A549 (cell line): ENCODE results near the gene NEK2. TPM values are rescaled to one million over a fixed set of nuclear protein-coding genes. Genes with fewer than 3 reads are reported as not detected.
"Not testable (repeated sequence)": the region's sequence is repeated elsewhere in the genome, so short reads cannot be mapped to it uniquely, and the experiment has no call there.

ENCODE experiments used
- ATAC-seq, 2 experiments: fragments of 200-7000 bp in 1 of 2; fragments of >200 bp in 1 of 2; cut with Nextera tagmentation in 1 of 2; cut with Tn5 transposase in 1 of 2; 3 replicates each; pipeline versions ENCODE4 v1.8.0 to v1.9.1; 2018 to 2020; ENCODE audit warnings: mild to moderate bottlenecking in 1 of 2, moderate library complexity in 1 of 2
- CTCF ChIA-PET: fragments of 300-600 bp; sonication (Branson Sonifier 250); formaldehyde crosslinking; extraction: SDS; loops from one replicate; lab custom pipeline; 2021; ENCODE audit warnings: antibody characterized with exemption, inconsistent platforms; lab: Yijun Ruan, JAX
- POLR2A ChIA-PET: fragments of 350-600 bp; formaldehyde crosslinking; extraction: SDS; loops from one replicate; lab custom pipeline; 2021; ENCODE audit warnings: antibody characterized with exemption, inconsistent platforms; lab: Yijun Ruan, JAX
- DNase-seq, 2 experiments: peaks; one replicate each; pipeline versions ENCODE4 v3.0.0 to v3.0.0-alpha.2; 2011 to 2016; ENCODE audit warnings: low read depth in 1 of 2, low spot score in 1 of 2
- FAIRE-seq: peaks from 2 replicates; lab custom pipeline; 2011; peaks lifted over from hg19 to GRCh38; lab: Jason Lieb, UNC
- H3K27ac ChIP-seq, 2 experiments: fragments of >200 bp; sonication (Bioruptor Twin); formaldehyde crosslinking; 3 replicates each; pipeline ENCODE4 v1.5.1; 2016 to 2017
- H3K4me1 ChIP-seq: fragments of >200 bp; sonication (Bioruptor Twin); formaldehyde crosslinking; 3 replicates; pipeline ENCODE4 v1.6.1; 2016
- H3K4me2 ChIP-seq: fragments of >200 bp; sonication (Bioruptor Twin); formaldehyde crosslinking; 3 replicates; pipeline ENCODE4 v1.6.1; 2016
- H3K4me3 ChIP-seq: fragments of >200 bp; sonication (Bioruptor Twin); formaldehyde crosslinking; 3 replicates; pipeline ENCODE4 v1.5.1; 2016
- H3K9me3 ChIP-seq: fragments of >200 bp; sonication (Bioruptor Twin); formaldehyde crosslinking; 3 replicates; pipeline ENCODE4 v1.6.1; 2016
- ATOH8 ChIP-seq: fragments of 250-450 bp; sonication (Bioruptor Pico); IDR thresholded peaks from 2 replicates; pipeline ENCODE4 v1.5.0; 2020; ENCODE audit warnings: low read depth, mild to moderate bottlenecking, moderate library complexity
- CHD2 ChIP-seq: fragments of 150-350 bp; IDR thresholded peaks from 2 replicates; pipeline ENCODE4 v1.6.1; 2014; ENCODE audit warnings: low read length; ENCODE audit not compliant: partially characterized antibody
- EHMT2 ChIP-seq: fragments of 200-600 bp; sonication (generic); IDR thresholded peaks from 2 replicates; pipeline ENCODE4 v1.6.1; 2016; ENCODE audit warnings: antibody characterized with exemption, low read depth, mild to moderate bottlenecking, moderate library complexity
- ELK1 ChIP-seq: fragments of 150-350 bp; IDR thresholded peaks from 2 replicates; pipeline ENCODE4 v1.6.1; 2014; ENCODE audit warnings: low read depth, mild to moderate bottlenecking, low read length
- EP300 ChIP-seq, 2 experiments: fragments of >200 bp; sonication (Bioruptor Twin); formaldehyde crosslinking; IDR thresholded peaks; 2 replicates in 1 of 2; 3 replicates in 1 of 2; pipeline ENCODE4 v1.6.1; 2016 to 2017
- ESRRA ChIP-seq: fragments of 150-350 bp; IDR thresholded peaks from 2 replicates; pipeline ENCODE4 v1.6.1; 2014; ENCODE audit warnings: mild to moderate bottlenecking, low read length, borderline replicate concordance
- FOSB ChIP-seq: fragments of 250-450 bp; sonication (Bioruptor Pico); IDR thresholded peaks from 2 replicates; pipeline ENCODE4 v1.5.0; 2020; ENCODE audit warnings: mild to moderate bottlenecking, moderate library complexity
- GATA3 ChIP-seq: IDR thresholded peaks from 2 replicates; pipeline ENCODE4 v1.6.1; 2012; ENCODE audit warnings: borderline replicate concordance
- HDAC2 ChIP-seq: fragments of 200-600 bp; sonication (generic); IDR thresholded peaks from 2 replicates; pipeline ENCODE4 v1.6.1; 2016
- HES2 ChIP-seq: fragments of >200 bp; sonication (Bioruptor Twin); formaldehyde crosslinking; IDR thresholded peaks from 2 replicates; pipeline ENCODE4 v1.6.1; 2016
- HOXB5 ChIP-seq: fragments of 250-450 bp; sonication (Bioruptor Pico); IDR thresholded peaks from 2 replicates; pipeline ENCODE4 v1.5.0; 2020; ENCODE audit warnings: mild to moderate bottlenecking, moderate library complexity
- JUN ChIP-seq, 2 experiments: fragments of >200 bp; sonication (Bioruptor Twin); formaldehyde crosslinking; IDR thresholded peaks; 2 replicates in 1 of 2; 3 replicates in 1 of 2; pipeline ENCODE4 v1.6.1; 2016 to 2017
- MAFK ChIP-seq: fragments of 450-650 bp; IDR thresholded peaks from 2 replicates; pipeline ENCODE4 v1.6.1; 2014; ENCODE audit not compliant: partially characterized antibody
- MAX ChIP-seq: IDR thresholded peaks from 2 replicates; pipeline ENCODE4 v1.6.1; 2012
- MAZ ChIP-seq: fragments of 150-350 bp; IDR thresholded peaks from 2 replicates; pipeline ENCODE4 v1.6.1; 2014; ENCODE audit warnings: antibody characterized with exemption, low read depth, low read length, borderline replicate concordance
- NFE2L2 ChIP-seq: fragments of 150-350 bp; conservative IDR thresholded peaks from 2 replicates; pipeline ENCODE4 v1.6.1; 2014; ENCODE audit warnings: low read length
- NR3C1 ChIP-seq: fragments of >200 bp; sonication (Bioruptor Twin); formaldehyde crosslinking; IDR thresholded peaks from 3 replicates; pipeline ENCODE4 v1.6.1; 2017
- PHF8 ChIP-seq: fragments of 200-600 bp; sonication (generic); IDR thresholded peaks from 2 replicates; pipeline ENCODE4 v1.6.1; 2016; ENCODE audit warnings: low read depth, mild to moderate bottlenecking, antibody characterized with exemption, moderate library complexity, borderline replicate concordance
- POLR2A ChIP-seq: IDR thresholded peaks from 2 replicates; pipeline ENCODE4 v1.6.1; 2012; ENCODE audit warnings: mild to moderate bottlenecking, low read length
- RCOR1 ChIP-seq: fragments of 150-350 bp; IDR thresholded peaks from 2 replicates; pipeline ENCODE4 v1.6.1; 2014; ENCODE audit warnings: antibody characterized with exemption, low read length, low read depth
- REST ChIP-seq: fragments of 200-600 bp; sonication (generic); IDR thresholded peaks from 2 replicates; pipeline ENCODE4 v1.6.1; 2016; ENCODE audit warnings: antibody characterized with exemption, mild to moderate bottlenecking, moderate library complexity
- RFX5 ChIP-seq: fragments of 450-650 bp; IDR thresholded peaks from 2 replicates; pipeline ENCODE4 v1.7.1; 2014; ENCODE audit warnings: antibody characterized with exemption, mild to moderate bottlenecking, moderate library complexity
- SMC3 ChIP-seq: fragments of >200 bp; sonication (Bioruptor Twin); formaldehyde crosslinking; IDR thresholded peaks from 3 replicates; pipeline ENCODE4 v1.6.1; 2018; ENCODE audit warnings: inconsistent platforms
- SREBF2 ChIP-seq: fragments of 450-650 bp; IDR thresholded peaks from 2 replicates; pipeline ENCODE4 v1.6.1; 2014; ENCODE audit warnings: mild to moderate bottlenecking, moderate library complexity
- ZC3H11A ChIP-seq: fragments of 450-650 bp; IDR thresholded peaks from 2 replicates; pipeline ENCODE4 v1.6.1; 2014; ENCODE audit warnings: antibody characterized with exemption, mild to moderate bottlenecking
- ZFP36 ChIP-seq: fragments of 450-650 bp; IDR thresholded peaks from 2 replicates; pipeline ENCODE4 v1.6.1; 2014; ENCODE audit warnings: borderline replicate concordance; ENCODE audit not compliant: partially characterized antibody
- WGBS: methylation state at CpG from one replicate; pipeline ENCODE4 v1.1.6; 2017; ENCODE audit errors: missing lambda C conversion rate; 5-methylcytosine and 5-hydroxymethylcytosine counted together
- polyA plus RNA-seq, 4 experiments: library from polyadenylated mRNA; depleted of rRNA in 3 of 4; stranded (reverse); fragments of >200 nt; fragmentation: RNase III in 1 of 4; extraction: RNeasy Plus Mini Kit Qiagen cat#74134 plus additional on column Dnase treatment in 1 of 4; gene quantifications; 2 replicates in 3 of 4; 3 replicates in 1 of 4; pipeline ENCODE4 v1.2.3, GENCODE V29; 2011 to 2017
- TF ChIP-seq, protein P1 (sequence below): fragments of 450-650 bp; IDR thresholded peaks from 2 replicates; pipeline ENCODE4 v1.6.1; 2014; ENCODE audit warnings: antibody characterized with exemption

Gene NEK2
- polyA plus RNA-seq, 2 of the 4 experiments (the other 2 are of a cell fraction) = 42.0 to 65.3 TPM

- WGBS = 82% methylated on average over 6 of the region's 6 CpGs
- Histone ChIP-seq H3K27ac (peak overlapping the region in 1 of 2 experiments; percentile 20; a peak in 3 of 6 replicates), H3K4me3 (no peak overlapping the region), H3K9me3 (no peaks in the 10 kb centered on the region), H3K4me2 (peak overlapping the region; percentile 20; the same call in 1 of the 3 replicates), H3K4me1 (peaks cover 8% of the 10 kb centered on the region)
- ATAC-seq (no peak), DNase-seq (no peak)
- CTCF ChIA-PET = interaction anchor here (0.7 to 6.7 kb wide), 7 partner anchors 10 to 222 kb away, joined by 3 to 35 read pairs (median 3); no protein-coding TSS in a partner anchor
- POLR2A ChIA-PET = interaction anchor here (1.3 kb wide), 1 partner anchor 14 kb away, joined by 3 read pairs; no protein-coding TSS in a partner anchor
- TF ChIP-seq HES2 (no peak), ZC3H11A (no peak), NR3C1 (no peak), POLR2A (no peak), RFX5 (no peak), JUN (IDR thresholded peaks at IDR 0.05) (no peak), SMC3 (no peak), EHMT2 (no peak), PHF8 (no peak), RCOR1 (no peak), MAX (no peak), REST (no peak), MAFK (no peak), HOXB5 (CRISPR knock-in tag) (no peak), MAZ (no peak), ESRRA (no peak), EP300 (IDR thresholded peaks at IDR 0.05) (no peak), GATA3 (no peak), CHD2 (no peak)
- TF ChIP-seq, all 56 proteins: peak for 0
- no peak for FAIRE-seq
These were observed 47.1 kb upstream of the NEK2 start for GRCh38 chr1:211722277-211723175.

DNA sequence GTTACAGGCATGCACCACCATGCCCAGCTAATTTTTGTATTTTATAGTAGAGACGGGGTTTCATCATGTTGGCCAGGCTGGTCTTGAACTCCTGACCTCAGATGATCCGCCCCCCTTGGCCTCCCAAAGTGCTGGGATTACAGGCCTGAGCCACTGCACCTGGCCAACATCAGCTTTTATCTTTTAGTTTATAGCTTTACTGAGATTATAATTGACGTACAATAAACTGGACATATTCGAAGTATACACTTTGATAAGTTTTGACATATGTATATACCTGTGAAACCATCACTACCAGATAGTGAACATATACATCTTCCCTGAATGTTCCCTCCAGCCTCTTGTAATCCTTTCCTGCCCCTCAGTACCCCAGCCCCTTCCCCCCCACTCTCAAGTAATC lies 41.1 kb upstream of the NEK2 start:
- ATAC-seq, H3K4me3 ChIP-seq, H3K9me3 ChIP-seq, H3K4me1 ChIP-seq, H3K27ac ChIP-seq, FAIRE-seq, H3K4me2 ChIP-seq, DNase-seq, POLR2A ChIA-PET: not testable (repeated sequence)
- CTCF ChIA-PET = interaction anchor here (0.6 to 3.1 kb wide), 2 partner anchors 12 to 18 kb away, joined by 3 to 11 read pairs; no protein-coding TSS in a partner anchor
- 83% methylated on average over 4 of the region's 4 CpGs for WGBS

DNA sequence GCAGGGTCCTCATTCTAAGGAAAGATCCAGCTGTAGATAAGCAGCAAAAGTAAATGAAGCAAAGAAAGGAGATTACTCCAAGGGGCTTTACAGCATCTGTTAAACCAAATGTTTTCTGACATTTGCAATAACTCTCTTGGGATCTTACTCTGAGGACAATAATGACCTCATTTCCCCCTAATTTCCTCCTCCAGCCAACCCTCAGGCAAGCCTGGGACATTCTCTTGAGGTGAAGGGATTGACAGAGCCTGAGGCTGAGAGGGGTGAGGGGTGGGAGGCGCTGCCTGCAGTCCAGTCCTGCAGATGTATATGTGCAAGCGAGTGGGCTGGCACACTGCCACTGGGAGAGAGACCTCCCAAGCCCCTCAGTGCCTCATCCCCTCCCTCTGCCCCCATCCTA lies 40.5 kb upstream of the NEK2 start:
- Histone ChIP-seq H3K4me2 (no peak overlapping the region), H3K9me3 (no peaks in the 10 kb centered on the region), H3K4me1 (no peaks in the 10 kb centered on the region), H3K27ac (no peak overlapping the region), H3K4me3 (no peak overlapping the region)
- TF ChIP-seq HDAC2 (no peak), CHD2 (no peak), NFE2L2 (no peak), SREBF2 (no peak), FOSB (CRISPR knock-in tag) (no peak), ATOH8 (CRISPR knock-in tag) (no peak), HES2 (no peak), ZC3H11A (no peak), JUN (IDR thresholded peaks at IDR 0.05) (no peak), ZFP36 (no peak), ELK1 (no peak)
- TF ChIP-seq, protein P1, sequence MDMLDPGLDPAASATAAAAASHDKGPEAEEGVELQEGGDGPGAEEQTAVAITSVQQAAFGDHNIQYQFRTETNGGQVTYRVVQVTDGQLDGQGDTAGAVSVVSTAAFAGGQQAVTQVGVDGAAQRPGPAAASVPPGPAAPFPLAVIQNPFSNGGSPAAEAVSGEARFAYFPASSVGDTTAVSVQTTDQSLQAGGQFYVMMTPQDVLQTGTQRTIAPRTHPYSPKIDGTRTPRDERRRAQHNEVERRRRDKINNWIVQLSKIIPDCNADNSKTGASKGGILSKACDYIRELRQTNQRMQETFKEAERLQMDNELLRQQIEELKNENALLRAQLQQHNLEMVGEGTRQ = no peak
- ChIA-PET CTCF (interaction anchor here (0.6 to 3.1 kb wide), 2 partner anchors 13 to 17 kb away, joined by 3 to 11 read pairs; no protein-coding TSS in a partner anchor), POLR2A (no interaction called here)
- 76% methylated on average over 2 of the region's 2 CpGs for WGBS
- ATAC-seq = no peak
- no peak for DNase-seq
- FAIRE-seq = no peak
